Daoy (cell line): Measurements from ENCODE around the gene NRG3. TPM values are rescaled to one million over a fixed set of nuclear protein-coding genes. Genes with fewer than 3 reads are reported as not detected.

Source experiments
- DNase-seq: peaks from one replicate; pipeline ENCODE4 v3.0.0-alpha.2; 2015; ENCODE audit warnings: low read depth
- total RNA-seq: library from RNA; depleted of rRNA; stranded (reverse); fragments of >200 nt; shearing (Covaris generic); gene quantifications from 2 replicates; pipeline ENCODE4 v1.2.3, GENCODE V29; 2014

The NRG3 gene
- total RNA-seq, 1 experiment from 2014 or later: not detected

GRCh38 chr10:82472406-82473335 lies 597.7 kb downstream of the NRG3 start:
- no peak for DNase-seq

DNA sequence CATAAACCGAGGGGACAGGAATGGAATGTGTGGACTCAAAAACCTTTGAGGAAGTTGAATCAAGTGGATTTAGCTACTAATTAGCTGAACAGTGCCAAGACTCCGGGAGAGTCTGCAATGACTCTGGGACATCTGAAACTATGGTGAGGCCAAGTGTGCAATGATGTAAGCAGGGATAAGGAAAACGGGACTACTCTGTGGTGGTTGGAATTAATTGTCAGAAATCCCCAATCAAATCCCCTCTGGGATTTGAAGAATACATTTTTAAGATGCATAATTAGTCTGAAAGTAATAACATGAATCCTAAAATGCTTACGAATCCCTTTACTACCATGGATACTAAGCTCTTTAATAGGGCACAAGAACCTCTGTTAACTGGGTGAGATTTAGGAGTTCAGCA lies 602.8 kb downstream of the NRG3 start:
- no peak for DNase-seq

GRCh38 chr10:82492647-82493046 lies 617.7 kb downstream of the NRG3 start:
- no peak for DNase-seq

GRCh38 chr10:82496114-82496513 lies 621.1 kb downstream of the NRG3 start:
- DNase-seq: no peak

DNA sequence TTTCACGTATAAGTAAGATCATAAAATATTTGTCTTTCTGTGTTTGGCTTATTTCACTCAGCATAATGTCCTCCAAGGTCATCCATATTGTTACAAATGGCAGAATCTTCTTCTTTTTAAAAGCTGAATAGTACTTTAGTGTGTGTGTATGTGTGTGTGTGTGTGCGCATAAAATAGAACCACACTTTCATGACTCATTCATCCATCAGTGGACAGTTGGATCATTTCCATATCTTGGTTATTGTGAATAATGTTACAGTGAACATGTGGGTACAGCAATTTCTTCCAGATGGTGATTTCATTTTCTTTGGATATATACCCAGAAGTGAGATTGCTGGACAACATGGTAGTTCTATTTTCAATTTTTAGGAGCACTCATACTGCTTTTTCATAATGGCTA lies 622.4 kb downstream of the NRG3 start:
- no peak for DNase-seq

GRCh38 chr10:82498976-82499375 lies 624.0 kb downstream of the NRG3 start:
- DNase-seq: no peak

- DNase-seq: no peak
Observed at GRCh38 chr10:82505009-82505408, 630.0 kb downstream of the NRG3 start.

DNA sequence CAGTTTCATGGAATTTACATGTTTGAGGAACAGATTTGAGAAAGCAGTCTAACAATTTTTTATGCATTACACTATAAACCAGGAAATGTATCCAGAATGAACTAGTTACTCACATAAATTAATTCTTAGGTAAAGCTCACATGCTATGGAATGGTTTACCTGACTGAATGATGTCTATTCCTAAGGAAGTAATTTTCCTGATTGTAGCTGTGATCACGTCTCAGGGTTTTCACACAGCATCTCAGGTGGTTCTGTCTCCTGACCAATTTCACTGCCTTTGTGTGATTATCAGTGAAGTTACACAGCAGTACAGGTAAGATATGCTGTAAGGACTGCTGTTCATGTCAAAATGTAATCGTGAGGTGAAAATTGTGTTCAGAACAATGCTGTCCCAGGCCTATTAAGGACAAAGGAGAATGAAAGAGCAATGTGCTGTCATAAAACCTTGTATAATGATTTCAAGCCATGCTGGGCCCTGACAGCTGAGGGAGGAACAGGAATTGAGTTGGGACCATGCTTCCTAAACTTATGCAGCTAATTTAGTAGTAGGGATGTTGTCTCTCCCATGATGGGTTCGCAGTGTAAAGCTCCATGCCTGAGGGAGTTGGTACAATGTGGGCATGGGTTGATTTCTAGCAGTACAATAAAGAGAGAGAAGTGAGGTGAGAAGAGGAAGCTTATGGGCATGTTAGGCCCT lies 631.8 kb downstream of the NRG3 start:
- no peak for DNase-seq

GRCh38 chr10:82515256-82515655 lies 640.3 kb downstream of the NRG3 start:
- DNase-seq: no peak

- DNase-seq: no peak
Observed at GRCh38 chr10:82529062-82529461, 654.1 kb downstream of the NRG3 start.

DNA sequence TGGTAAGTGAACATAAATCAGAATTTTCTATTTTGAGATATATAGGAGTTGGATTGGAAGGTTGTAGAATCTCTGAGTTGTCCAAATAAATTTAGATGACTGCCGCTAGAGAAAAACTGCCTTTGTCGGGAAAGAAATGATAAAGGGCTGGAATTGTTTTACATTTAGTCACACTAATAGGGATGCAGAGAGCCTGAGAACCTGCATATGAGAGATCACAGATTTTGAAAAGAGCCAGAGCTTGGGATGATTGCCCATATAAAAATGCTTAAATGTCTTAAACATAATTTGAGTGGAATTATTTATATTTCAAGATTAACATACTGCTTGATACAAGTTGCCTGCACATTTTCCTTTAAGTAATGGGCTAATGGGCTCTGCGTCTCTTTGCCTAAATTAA lies 660.5 kb downstream of the NRG3 start:
- DNase-seq: no peak

DNA sequence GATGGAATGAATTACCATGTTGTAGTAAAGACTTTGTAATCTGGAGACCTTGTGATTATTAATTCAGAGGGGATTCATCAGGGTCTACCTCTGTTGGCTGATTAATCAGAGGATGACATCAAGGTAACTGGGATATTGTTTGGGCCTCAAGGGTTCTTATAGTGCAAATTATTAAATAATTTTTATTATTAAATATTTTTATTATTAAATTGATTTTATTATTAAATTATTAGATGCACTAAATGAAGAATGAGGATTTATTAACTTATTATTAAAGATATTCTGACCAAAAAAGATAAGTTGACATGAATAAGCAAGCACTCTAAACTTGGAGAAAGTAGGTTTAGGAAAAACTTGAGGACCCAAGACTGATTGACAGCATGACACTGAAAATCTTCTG lies 661.7 kb downstream of the NRG3 start:
- DNase-seq: no peak

DNA sequence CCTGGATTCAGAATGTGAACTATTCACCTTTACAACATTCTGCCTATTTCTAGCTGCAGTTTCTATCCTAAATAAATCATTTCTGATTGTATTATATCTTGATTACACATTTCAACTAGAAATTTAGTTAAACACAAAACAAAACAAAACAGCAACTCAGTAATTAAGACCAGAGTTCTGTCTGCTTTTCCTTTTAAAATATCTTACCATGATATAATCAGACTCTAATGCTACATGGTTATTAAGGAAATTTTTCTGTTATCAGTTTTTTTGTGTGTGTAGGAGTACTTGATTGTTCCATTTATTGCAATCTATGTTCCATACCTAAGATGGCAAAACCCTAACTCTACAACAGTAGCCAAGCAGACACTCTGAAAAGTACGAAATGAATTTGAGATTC lies 663.3 kb downstream of the NRG3 start:
- no peak for DNase-seq

- DNase-seq: no peak
Observed at GRCh38 chr10:82543631-82544030, 668.6 kb downstream of the NRG3 start.

DNA sequence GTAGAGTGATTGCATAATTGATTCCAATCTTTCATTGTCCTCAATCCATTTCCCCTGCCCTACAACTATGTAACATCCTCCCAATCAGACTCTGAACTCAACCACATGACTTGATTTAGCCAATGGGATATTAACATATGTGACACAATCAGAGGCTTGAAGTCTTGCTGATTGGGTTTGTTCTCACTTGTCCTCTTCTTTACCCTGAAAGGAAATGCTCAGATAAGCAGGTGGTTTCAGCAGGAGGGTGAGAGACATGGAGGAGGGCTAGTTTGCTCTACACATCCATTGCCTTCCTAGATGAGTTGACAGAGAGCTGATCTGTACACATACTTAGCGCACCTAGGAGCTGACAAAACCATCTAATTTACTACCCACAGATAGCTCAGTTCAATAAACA lies 669.4 kb downstream of the NRG3 start:
- DNase-seq: no peak

GRCh38 chr10:82551506-82551905 lies 676.5 kb downstream of the NRG3 start:
- DNase-seq: no peak

DNA sequence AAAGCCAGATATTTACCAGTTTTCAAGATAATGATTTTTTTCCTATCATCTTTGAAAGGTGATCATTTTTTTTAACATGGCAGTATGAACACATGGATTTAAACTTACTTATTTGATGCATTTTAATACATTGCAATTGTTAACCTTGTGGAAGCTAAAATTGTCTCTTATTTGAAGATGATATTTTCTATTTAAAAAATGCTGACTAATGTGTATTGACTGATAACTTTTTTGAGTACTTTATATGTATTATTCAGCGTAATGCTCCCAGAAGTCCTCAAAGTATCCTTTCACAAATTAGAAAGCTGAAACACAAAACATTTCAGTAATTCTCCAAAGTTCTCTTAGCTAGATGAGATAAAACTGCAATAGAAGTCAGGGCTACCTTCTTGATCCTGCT lies 677.3 kb downstream of the NRG3 start:
- no peak for DNase-seq

- DNase-seq: no peak
Observed at GRCh38 chr10:82554381-82554780, 679.4 kb downstream of the NRG3 start.

GRCh38 chr10:82558014-82558607 lies 683.1 kb downstream of the NRG3 start:
- DNase-seq: no peak

DNA sequence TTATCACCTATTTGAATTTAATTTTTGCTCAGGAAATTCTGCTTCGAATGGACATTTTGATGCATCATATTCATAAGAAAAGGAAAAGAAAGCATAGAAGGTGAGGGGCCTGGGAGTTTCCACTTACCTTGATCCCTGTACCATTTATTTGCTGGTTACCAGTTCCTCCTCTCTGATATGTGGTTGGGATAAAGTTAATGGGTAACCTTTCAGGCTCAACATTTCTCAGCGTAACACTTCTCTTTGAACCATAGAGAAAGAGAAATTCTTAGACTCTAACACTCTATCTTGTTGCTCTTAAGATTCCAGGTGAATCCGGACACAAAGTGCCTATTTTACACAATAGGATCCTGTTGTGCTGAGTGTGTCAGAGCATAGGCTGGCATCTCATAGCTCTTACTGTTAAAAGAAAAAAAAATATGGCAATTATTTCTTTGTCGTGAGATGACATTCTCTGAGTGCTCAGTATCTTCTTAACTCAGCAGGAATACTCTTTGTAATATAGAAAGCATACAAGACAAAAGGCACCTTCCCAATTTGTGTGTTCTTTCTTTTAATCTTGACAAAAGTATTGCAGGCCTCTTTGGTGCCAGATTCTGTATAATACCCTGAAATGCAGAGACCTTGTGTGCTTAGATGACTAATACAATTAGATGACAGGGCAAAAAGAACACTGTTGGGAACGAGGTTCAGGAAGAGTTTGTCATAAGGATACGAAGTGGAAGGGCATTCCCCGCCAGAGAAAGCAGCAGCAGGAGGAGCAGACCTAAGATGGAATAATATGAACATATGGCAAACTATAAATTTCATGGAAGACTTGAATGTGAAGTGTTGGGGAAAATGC lies 689.6 kb downstream of the NRG3 start:
- no peak for DNase-seq

GRCh38 chr10:82565197-82565575 lies 690.2 kb downstream of the NRG3 start:
- DNase-seq: no peak

DNA sequence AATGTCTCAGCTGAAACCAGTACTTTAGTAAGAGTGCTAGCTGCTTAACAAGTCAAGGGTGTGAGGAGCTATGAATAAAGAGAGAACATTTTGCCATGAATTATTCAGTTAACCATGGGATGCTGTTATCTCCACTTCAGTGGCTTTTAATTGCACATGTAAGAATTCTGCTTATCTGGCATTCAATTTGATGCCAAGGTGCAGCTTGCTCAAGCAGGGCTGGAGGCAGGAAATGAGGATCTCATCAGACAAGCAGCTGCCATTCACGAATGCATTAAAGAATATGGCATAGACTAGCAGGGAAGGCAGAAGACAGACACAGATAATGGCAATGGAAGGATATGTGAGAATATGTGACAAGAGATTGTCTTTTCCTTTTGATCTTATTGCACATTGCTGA lies 697.8 kb downstream of the NRG3 start:
- no peak for DNase-seq
